ENCODE data around the gene SLC6A4.

The SLC6A4 gene

DNA sequence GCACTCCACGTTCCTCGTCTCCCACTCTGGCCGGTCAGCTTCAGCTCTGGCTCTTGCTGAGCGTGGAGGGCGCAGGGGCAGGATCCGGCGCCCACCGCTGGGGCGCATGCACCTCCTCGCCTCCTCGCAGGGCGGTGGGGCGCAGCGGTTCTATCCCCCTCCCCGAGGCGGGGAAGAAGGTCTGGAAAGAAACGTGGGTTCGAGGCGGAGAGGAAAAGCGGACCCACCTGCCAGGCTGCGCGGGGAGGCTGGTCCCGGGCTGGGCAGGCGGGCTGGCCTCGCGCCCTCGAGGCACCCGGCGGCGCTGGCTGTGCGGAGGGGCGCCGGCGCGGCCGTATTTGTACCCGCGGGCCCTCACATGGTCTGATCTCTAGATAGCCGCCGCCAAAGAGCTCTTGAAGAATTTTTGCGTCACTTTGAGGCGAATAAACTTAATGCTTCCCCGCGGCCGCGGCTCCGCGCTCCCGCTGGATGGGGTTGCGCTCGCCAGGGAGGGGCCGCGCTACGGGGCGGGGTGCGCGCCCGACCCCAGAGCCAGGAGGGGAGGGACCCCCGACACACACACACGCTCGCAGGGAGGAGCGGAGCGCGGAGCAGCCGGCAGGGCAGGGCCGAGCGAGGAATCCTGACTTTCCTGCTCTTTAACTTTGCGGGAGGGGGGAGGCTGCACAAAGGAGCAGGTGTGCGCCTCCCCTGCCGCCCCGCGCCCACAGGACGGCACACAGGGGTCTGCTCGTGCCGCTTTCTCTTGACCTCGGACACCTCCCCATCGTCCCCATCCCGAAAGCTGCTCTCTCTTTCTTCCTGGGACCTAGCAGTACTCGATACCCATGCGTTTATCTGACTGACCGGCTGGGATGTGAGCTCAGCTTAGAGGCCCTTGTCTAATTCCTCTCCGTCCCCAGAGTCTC lies at the start of gene SLC6A4:
TSS of gene SLC6A4 (minus strand) at position 312 of the 911 bp plus-strand sequence. CDS start 13,739 bp downstream, outside the sequence.
- no peak for DNase-seq (ENCODE audit: low read depth in 2 of 2)

DNA sequence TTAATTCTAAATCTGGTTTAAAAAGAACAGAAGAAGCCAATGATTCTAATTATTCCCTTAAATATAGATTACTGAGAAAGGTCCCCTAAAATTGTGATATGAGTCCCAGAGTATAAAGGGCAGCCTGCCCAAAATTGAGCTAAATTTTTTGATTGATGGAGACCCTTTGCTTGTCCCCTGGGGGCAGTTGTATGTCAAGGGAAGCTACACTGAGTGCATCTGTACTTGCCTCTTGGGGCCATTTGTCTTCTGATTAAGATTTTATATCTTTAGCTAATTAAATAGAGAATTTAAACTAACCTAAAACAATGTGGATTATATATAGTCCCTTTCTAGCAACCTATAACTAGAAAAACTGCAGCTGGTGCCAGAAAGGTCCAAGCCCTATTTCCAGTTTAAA lies 43.7 kb upstream of the SLC6A4 start:
- no peak for DNase-seq (ENCODE audit: low read depth in 2 of 2)

DNA sequence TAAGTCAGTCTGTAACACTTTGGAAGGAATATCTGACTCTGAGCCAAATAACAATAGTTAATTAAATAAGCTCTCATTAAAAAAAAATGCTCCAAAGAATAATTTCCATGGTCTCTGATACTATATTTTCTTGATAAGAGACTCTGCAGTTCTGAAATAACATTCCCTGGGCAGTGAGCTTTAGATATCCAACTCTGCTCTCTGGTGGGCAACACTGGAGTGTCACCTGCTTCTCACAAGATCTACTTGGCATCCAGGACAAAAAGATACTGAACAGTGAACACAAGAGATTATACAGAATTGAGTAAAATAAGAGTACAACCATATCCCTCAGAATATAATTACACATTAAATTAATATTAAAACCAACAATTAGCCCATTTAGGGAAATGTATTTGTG lies 42.5 kb upstream of the SLC6A4 start:
- no peak for DNase-seq (ENCODE audit: low read depth in 2 of 2)

DNA sequence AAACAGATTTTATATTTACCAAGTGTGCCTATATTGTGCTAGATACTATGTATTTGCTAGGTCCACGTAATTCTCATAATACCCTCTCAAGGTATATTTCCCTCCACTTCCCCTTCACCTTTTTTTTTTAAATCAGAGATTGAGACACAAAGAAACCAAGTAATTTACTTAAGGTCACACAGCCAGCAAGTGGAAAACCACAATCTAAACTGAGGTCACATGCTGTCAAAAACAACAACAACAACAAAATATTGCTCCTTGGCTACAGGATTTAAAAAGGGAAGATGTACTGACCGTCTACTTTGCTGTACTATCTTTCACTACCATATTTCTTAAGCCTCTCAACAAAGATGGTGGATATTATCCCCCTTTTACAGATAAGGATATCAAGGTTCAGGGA lies 40.4 kb upstream of the SLC6A4 start:
- DNase-seq (ENCODE audit: low read depth in 2 of 2): no peak

DNA sequence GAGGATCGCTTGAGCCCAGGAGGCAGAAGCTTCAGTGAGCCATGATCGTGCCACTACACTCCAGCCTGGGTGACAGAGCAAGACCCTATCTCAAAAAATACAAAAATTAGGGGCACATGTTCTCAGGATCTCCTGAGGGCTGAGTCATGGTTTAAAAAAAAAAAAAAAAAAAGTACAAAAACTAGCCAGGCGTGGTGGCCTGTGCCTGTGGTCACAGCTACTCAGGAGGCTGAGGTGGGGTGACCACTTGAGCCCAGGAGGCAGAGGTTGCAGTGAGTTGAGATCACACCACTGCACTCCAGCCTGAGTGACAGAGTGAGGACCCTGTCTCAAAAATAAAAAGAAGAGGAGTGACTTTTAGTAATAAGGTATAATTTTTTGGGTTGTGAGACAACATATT lies 39.4 kb upstream of the SLC6A4 start:
- no peak for DNase-seq (ENCODE audit: low read depth in 2 of 2)

DNA sequence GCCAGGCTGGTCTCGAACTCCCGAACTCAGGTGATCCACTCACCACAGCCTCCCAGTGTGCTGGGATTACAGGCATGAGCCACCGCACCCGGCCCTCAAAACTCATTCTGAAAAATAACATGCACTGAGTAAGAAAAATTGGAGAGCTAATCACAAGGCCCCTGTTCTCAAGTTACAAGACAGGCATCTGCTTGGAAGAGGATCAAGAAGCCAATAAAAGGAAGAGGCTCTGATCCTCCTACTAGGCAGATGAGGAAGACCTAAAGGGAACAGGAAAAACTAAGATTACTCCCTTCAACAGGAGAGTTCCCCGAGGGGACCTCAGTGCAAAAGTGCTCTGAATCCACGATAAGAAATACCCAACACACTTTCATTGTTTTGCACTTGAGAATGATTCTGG lies 37.9 kb upstream of the SLC6A4 start:
- DNase-seq (ENCODE audit: low read depth in 2 of 2): no peak

DNA sequence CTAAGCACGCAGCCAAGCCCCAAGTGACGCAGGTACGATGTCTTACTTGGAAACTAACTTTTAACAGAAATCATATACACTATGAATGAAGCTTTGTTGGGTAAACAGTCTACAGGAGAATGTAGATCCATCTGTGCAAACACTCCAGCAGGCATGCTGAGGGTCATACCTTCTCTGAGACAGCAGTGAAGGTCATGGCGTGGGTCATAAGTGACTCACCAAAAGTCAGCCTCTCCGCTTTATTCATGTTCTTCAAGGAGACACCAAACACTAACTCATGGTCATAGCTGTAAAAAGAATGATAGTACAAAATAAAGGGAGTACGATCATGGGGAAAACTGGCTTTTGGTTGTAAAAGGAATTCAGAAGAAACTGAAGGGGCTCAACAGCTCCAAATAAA lies 35.6 kb upstream of the SLC6A4 start:
- no peak for DNase-seq (ENCODE audit: low read depth in 2 of 2)

DNA sequence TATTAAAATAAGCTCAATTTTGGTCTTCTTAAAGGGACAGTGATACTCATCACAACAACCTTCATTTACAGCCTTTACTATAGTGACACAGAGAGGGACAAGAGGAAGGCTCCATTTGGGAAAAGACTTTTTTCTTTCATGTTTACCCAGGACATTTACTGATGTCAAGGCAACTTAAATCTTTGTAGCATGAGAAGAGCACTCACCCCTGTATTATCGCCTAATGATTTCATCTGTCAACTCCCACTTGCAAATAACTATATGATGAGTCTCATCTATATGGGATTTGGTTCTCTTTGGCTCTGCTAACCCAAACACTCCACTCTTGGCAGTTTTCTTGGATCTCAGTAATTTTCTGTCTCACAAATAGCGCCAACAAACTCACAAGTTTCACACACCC lies 32.1 kb upstream of the SLC6A4 start:
- DNase-seq (ENCODE audit: low read depth in 2 of 2): no peak

DNA sequence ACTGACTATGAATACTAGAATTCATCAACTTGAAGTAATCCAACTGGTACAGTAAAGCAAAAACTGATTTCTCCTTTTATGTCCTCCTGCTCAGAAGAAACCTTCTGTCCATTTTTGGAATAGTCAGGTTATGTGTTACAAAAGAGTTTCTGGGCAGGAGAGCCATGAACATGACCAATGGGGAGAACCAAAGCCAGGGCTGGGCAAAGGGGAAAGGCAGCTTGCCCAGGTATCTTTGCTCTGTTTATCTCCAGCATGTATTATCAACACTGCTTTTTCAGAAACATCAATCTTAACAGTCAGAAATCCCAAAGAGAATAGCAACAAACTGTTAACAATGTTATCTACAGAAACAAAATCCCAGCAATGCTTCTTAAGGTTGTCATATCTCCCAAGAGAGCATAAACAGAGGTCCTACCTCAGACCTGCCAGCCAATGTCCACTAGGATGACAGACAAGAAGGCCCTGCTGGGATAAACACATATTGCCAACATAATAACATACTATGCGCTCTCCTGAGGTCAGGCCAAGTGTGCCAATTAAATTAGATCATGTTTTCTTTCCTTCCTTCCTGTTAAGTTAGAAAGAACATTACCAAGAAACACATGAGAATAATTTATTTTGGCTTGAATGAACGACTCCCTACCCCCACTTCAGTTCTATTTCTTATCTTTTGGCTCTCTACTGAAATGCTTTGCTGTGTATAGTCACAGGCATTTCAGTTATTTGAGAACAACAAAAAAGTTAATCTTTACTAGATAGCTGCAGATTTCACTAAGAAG lies 28.2 kb upstream of the SLC6A4 start:
- DNase-seq (ENCODE audit: low read depth in 2 of 2): no peak

DNA sequence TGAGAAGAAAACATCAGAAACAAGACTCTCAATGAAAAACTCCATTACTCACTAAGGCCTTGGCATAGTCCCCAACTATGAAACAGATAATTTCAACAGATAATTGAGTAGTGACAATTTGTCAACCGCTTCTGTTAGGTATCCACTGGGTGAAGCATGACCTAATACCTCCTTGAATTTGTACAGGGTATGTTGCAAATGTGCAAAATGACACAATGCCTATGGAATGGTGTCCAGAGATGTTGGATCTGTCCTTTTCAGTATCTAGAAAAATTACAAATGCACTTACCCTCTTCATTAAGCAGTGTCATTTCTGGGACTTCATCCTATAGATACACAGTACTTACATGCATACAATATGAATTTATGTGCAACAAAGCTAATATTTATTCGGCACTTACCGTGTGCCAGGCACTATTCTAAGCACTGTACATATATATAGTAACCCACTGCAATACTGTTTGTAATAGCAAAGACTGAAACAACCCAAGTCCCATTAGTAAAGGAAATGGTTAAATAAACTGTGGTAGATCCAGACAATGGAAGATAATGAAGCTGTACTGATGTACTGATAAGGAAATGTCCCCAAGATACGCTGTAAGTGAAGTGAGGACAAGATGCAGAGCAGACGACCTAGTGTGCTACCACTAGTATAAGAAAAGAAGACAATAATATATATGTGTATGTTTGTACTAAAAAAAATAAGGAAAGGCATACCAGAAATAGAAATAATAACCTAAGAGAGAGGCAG lies 21.4 kb upstream of the SLC6A4 start:
- DNase-seq (ENCODE audit: low read depth in 2 of 2): no peak

DNA sequence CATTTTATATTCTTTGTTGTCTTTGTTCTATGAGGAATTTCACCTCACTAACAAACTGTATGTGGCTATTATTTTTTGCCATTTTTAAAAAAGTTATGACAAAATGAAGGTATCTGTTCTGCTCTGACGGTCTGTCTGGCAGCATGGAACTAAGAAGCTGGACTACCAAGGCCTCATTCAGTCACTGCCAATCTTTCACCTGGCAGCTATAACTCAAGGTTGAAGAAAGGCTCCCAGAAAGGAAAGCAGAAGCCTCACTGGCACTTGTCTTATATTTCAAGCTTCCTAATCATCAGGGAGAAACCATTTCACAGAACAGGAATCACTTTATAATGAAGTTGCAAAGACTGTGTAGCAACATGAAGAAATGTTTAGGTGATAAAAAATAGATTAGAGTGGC lies 18.7 kb upstream of the SLC6A4 start:
- no peak for DNase-seq (ENCODE audit: low read depth in 2 of 2)

DNA sequence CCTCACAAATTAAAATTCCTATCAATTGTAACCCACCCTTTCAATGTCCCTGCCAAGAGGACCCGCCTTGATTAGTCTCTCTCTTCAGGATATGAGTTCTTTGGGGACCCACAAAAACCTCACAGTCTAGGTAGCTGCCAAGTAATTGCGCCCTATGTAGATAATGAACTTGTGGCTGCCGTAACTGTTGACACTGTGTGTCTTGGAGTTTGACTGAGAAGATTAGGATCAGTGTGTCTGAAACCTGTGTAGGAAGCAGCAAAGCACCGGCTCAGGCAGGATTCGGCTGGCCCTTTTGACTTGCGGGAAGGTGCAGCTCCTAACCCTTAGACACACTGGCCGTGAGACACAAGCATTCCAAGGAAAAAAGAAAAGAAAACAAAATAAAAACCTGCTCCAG lies 17.8 kb upstream of the SLC6A4 start:
- no peak for DNase-seq (ENCODE audit: low read depth in 2 of 2)

DNA sequence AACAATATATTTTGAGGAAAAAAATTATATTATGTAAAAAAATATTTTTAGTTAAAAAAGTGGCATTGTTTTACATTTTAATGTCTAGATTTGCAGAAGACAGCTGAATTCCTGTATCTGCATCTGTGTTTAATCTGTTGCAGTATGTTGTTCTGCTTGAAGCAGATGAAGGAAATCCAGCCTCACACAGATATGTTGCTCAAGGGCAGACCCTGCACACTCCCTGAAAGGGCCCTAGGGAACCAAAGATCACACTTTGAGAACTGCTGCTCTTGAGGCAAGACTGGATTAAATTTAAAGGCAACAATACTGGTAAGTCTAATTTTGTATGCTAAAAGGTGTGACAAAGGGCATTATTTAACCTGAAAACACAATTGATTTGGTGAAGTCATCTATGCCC lies 16.4 kb upstream of the SLC6A4 start:
- DNase-seq (ENCODE audit: low read depth in 2 of 2): no peak

DNA sequence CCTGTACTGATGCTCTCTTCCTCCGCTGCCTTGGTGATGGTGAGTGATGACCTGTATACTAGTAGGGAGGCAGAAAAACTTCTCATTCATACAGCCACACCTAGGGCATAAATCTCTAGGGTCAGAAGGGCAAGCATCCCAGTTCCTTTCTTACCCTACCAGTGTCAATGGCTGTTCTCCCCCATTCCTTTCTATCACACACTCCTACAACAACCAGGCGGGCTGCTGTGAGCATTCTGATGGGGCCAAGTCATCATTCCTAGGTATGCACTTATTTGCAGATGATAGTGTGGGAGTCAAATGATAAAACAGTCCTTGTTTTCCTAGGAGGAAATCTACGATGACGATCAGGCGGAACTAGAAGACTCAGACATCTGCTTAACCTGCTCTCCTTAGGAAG lies 14.0 kb upstream of the SLC6A4 start:
- DNase-seq (ENCODE audit: low read depth in 2 of 2): no peak

DNA sequence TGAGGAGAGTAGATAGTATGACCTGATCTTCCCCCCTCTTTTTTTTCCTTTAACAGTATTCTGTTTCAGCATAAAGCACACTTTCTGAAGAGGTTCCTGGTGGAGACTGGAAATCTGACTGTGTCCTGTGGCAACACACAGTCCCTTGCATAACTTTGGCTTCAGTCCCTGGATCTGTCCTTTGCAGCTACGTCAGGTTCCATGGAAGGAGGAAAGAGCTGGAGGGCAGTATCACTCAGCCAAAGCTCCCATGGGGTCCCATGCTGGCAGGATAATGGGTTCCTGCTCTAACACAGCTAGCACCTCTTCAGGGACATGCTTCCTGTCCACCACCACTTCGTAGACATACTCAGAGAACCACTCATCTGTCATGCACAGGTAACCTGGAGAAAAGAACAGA lies 13.3 kb upstream of the SLC6A4 start:
- no peak for DNase-seq (ENCODE audit: low read depth in 2 of 2)

DNA sequence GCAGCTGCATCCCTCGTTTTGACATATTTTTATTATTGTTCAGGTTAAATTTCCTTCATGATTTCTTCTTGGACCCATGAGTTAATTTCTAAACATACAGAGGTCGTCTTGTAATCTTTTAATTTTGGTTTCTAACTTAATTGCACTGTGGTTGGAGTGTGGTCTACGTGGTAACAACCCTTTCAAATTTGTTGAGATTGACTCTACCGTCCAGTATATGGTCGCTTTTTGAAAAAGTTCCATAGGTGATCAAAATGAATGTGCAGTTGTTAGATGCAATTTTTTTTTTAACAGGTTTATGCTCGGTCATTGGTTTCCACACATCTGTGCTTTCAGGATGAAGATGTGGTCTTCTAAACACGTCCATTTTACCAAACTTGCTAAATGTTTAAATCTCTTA lies 11.0 kb upstream of the SLC6A4 start:
- DNase-seq (ENCODE audit: low read depth in 2 of 2): no peak

DNA sequence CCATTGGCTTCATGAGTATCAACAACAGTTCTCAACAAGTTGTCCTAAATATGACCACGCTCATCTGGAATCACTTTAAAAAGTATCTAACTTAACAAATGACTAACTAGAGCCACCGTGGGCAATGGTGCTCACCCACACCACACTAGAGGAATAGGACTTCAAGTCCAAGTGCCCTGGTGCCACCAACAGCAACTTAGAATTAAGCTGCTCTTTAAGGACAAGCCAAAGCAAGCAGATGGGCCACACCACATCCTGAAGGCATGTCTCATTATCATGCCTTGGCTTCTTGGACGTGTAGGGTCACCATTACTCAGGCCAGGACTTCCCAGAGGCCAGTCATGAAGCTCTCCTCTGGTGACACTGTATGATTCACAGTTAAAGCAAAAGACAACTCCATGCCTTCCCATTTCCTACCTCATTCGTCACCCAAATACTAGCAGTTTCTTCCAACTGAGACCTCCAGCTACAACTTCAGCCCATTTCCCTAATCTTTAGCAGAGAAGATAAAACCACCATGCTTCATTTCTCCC lies 9.4 kb upstream of the SLC6A4 start:
- no peak for DNase-seq (ENCODE audit: low read depth in 2 of 2)

DNA sequence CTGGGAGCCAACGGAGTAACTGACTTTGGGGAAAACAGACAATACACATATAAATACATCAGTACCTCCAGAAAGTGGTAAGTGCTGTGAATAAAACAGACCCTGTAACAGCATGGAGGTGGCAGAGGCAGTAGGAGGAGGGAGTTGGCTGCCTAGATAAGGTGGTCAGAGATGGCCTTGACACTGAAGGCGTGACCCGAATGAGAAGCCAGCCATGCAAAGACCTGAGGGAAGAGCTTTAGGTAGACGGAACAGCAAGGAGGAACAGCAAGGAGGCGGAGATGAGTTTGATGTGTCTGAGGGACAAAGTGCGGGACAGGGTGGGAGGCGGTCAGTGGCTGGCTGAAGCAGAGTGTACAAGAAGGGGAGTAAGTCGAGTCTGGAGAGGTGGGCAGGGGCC lies 8.1 kb upstream of the SLC6A4 start:
- DNase-seq (ENCODE audit: low read depth in 2 of 2): no peak

DNA sequence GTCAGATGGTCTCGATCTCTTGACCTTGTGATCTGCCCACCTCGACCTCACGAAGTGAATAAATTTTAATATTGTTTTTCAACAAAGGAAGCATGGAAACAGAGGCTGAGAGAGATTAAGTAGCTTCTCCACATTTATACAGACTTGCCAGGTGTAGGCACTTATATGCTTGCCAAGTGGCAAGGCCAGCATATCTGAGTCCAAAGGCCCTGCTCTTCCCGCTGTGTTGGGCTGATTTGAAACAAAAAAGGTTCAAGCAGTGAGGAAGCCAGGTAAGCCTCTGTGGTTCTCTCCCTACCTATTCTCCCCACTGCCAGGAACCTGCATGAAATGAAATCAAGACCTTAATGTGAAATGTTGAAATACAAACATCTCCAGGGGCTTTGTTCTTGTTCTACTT lies 7.5 kb upstream of the SLC6A4 start:
- DNase-seq (ENCODE audit: low read depth in 2 of 2): no peak

DNA sequence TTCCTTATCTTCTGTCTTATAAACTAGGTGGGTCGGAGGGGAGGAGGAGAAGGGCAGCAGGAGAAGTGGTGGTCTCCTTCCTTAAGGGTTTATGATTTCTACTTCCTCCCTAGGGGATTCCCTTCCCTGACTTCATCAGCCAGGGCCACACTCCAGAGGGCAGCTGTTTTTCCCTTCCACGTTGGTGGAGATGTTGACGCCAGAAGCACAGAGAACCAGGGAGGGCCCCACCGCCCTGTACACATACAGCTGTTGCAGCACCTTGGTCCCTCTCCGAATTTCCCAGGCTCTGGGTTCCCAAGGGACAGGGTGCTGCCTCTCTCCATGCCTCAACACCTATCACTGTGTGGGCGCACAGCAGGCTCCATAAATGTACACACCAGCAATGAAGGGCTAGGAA lies 5.6 kb upstream of the SLC6A4 start:
- DNase-seq (ENCODE audit: low read depth in 2 of 2): no peak

DNA sequence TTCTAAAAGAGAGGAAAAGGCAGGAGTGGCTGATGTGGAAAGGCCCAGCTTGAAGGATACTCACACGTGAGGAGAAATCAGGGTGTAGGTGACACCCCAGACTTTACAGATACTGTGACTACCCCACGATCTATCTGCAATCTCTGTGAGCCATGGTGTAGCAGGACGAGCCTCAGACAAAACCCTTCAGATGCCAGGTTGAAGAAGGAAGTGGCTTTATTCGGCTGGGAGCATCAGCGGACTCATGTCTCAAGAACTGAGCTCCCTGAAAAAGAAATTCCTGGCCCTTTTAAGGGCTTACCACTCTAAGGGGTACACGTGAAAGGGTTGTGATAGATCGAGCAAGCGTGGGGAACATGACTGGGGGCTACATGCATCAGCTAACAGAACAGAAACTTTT lies 4.7 kb upstream of the SLC6A4 start:
- no peak for DNase-seq (ENCODE audit: low read depth in 2 of 2)

DNA sequence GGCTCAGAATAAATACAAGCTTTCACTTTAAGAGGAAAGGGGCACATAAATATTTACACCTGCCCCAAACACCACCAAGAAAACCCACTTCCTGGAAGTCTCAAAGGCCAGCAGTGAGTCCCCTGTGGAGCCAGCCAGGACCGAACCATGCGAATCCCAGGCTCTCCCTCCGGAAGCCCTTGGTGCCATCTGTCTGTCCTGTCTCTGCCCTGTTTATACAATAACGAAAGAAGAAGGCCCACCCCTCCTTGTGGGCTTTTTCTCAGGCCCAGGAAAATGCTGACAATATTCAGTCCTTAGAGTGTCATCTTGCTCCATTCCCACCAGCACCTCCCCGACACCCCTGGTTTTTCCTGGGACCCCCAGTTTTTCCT lies 3.6 kb upstream of the SLC6A4 start:
- no peak for DNase-seq (ENCODE audit: low read depth in 2 of 2)
